Measurements from ENCODE around the gene TET3. TPM values are rescaled to one million over a fixed set of nuclear protein-coding genes. Genes with fewer than 3 reads are reported as not detected.

The TET3 gene
- total and polyA plus RNA-seq, 5 donors, result 1.1 to 3.3 (median 2.6) TPM

- 85% methylated on average over 5 of the region's 5 CpGs for WGBS
- Histone ChIP-seq H3K27me3 (ENCODE audit: control insufficient read depth, insufficient read depth) (no peaks in the 10 kb centered on the region), H3K4me3 (ENCODE audit: low read length) (no peak overlapping the region), H3K9me3 (ENCODE audit: control insufficient read depth, low read length) (no peaks in the 10 kb centered on the region), H3K4me1 (ENCODE audit: control insufficient read depth, insufficient read depth, low read length) (peaks cover 2% of the 10 kb centered on the region), H3K27ac (ENCODE audit: low read length) (no peak overlapping the region)
- ATAC-seq (no peak), DNase-seq (no peak)
- intact Hi-C loops (cut with DNase I), result no loop called here
Observed at GRCh38 chr2:74021407-74021755, 36.7 kb downstream of the TET3 start.

- Histone ChIP-seq H3K27me3 (ENCODE audit: control insufficient read depth, insufficient read depth) (no peaks in the 10 kb centered on the region), H3K4me1 (ENCODE audit: control insufficient read depth, insufficient read depth, low read length) (peaks cover 2% of the 10 kb centered on the region), H3K27ac (ENCODE audit: low read length) (no peak overlapping the region), H3K9me3 (ENCODE audit: control insufficient read depth, low read length) (no peaks in the 10 kb centered on the region), H3K4me3 (ENCODE audit: low read length) (no peak overlapping the region)
- WGBS, result 89% methylated on average over 4 of the region's 4 CpGs
- DNase-seq (no peak), ATAC-seq (no peak)
- intact Hi-C loops (cut with DNase I), result no loop called here
Observed at GRCh38 chr2:74024216-74024615, 39.5 kb downstream of the TET3 start.

- H3K4me3 ChIP-seq (ENCODE audit: low read length), result no peak overlapping the region
- no peak overlapping the region for H3K27ac ChIP-seq (ENCODE audit: low read length)
- no peaks in the 10 kb centered on the region for H3K9me3 ChIP-seq (ENCODE audit: control insufficient read depth, low read length)
- DNase-seq, result peak in 1 of 3 donors; percentile 30
- peaks cover 2% of the 10 kb centered on the region for H3K4me1 ChIP-seq (ENCODE audit: control insufficient read depth, insufficient read depth, low read length)
- no peaks in the 10 kb centered on the region for H3K27me3 ChIP-seq (ENCODE audit: control insufficient read depth, insufficient read depth)
- intact Hi-C loops (cut with DNase I), result no loop called here
- peak in 1 of 2 donors; percentile 40 for ATAC-seq
- WGBS, result 69% methylated on average over 6 of the region's 6 CpGs
Observed at GRCh38 chr2:74025971-74026612, 41.4 kb downstream of the TET3 start.

- no peaks in the 10 kb centered on the region for H3K9me3 ChIP-seq (ENCODE audit: control insufficient read depth, low read length)
- no peak overlapping the region for H3K4me3 ChIP-seq (ENCODE audit: low read length)
- no peak for DNase-seq
- no peaks in the 10 kb centered on the region for H3K27me3 ChIP-seq (ENCODE audit: control insufficient read depth, insufficient read depth)
- 66% methylated on average over 6 of the region's 6 CpGs for WGBS
- ATAC-seq, result no peak
- intact Hi-C loops (cut with DNase I), result no loop called here
- no peaks in the 10 kb centered on the region for H3K4me1 ChIP-seq (ENCODE audit: control insufficient read depth, insufficient read depth, low read length)
- H3K27ac ChIP-seq (ENCODE audit: low read length), result no peak overlapping the region
Observed at GRCh38 chr2:74026687-74027241, 42.1 kb downstream of the TET3 start.

GRCh38 chr2:74027496-74027895 is 42.8 kb downstream of the TET3 start:
- H3K9me3 ChIP-seq (ENCODE audit: control insufficient read depth, low read length), result no peaks in the 10 kb centered on the region
- H3K4me1 ChIP-seq (ENCODE audit: control insufficient read depth, insufficient read depth, low read length), result peaks cover 4% of the 10 kb centered on the region
- intact Hi-C loops (cut with DNase I), result no loop called here

GRCh38 chr2:74028290-74028689 is 43.6 kb downstream of the TET3 start:
- ATAC-seq, result no peak
- Histone ChIP-seq H3K4me1 (ENCODE audit: control insufficient read depth, insufficient read depth, low read length) (peaks cover 5% of the 10 kb centered on the region), H3K9me3 (ENCODE audit: control insufficient read depth, low read length) (no peaks in the 10 kb centered on the region), H3K27ac (ENCODE audit: low read length) (no peak overlapping the region), H3K27me3 (ENCODE audit: control insufficient read depth, insufficient read depth) (no peaks in the 10 kb centered on the region), H3K4me3 (ENCODE audit: low read length) (no peak overlapping the region)
- no peak for DNase-seq
- intact Hi-C loops (cut with DNase I), result no loop called here

More at GRCh38 chr2:74027496-74027895, 42.8 kb downstream of the TET3 start:
- Histone ChIP-seq H3K4me3 (ENCODE audit: low read length) (no peak overlapping the region), H3K27me3 (ENCODE audit: control insufficient read depth, insufficient read depth) (no peaks in the 10 kb centered on the region), H3K27ac (ENCODE audit: low read length) (no peak overlapping the region)
- 98% methylated on average over 1 of the region's 1 CpG for WGBS
- no peak for ATAC-seq
- DNase-seq, result no peak

GRCh38 chr2:74028741-74029140 is 44.0 kb downstream of the TET3 start:
- no peaks in the 10 kb centered on the region for H3K27me3 ChIP-seq (ENCODE audit: control insufficient read depth, insufficient read depth)
- no peak overlapping the region for H3K4me3 ChIP-seq (ENCODE audit: low read length)
- ATAC-seq (no peak), DNase-seq (no peak)
- H3K4me1 ChIP-seq (ENCODE audit: control insufficient read depth, insufficient read depth, low read length), result peaks cover 5% of the 10 kb centered on the region
- no peaks in the 10 kb centered on the region for H3K9me3 ChIP-seq (ENCODE audit: control insufficient read depth, low read length)
- no peak overlapping the region for H3K27ac ChIP-seq (ENCODE audit: low read length)
- intact Hi-C loops (cut with DNase I), result no loop called here

GRCh38 chr2:74029714-74030397 is 45.1 kb downstream of the TET3 start:
- no peak overlapping the region for H3K4me3 ChIP-seq (ENCODE audit: low read length)
- intact Hi-C loops (cut with DNase I), result no loop called here
- no peaks in the 10 kb centered on the region for H3K27me3 ChIP-seq (ENCODE audit: control insufficient read depth, insufficient read depth)
- 66% methylated on average over 2 of the region's 2 CpGs for WGBS
- DNase-seq (no peak), ATAC-seq (no peak)
- no peak overlapping the region for H3K27ac ChIP-seq (ENCODE audit: low read length)
- peaks cover 5% of the 10 kb centered on the region for H3K4me1 ChIP-seq (ENCODE audit: control insufficient read depth, insufficient read depth, low read length)
- no peaks in the 10 kb centered on the region for H3K9me3 ChIP-seq (ENCODE audit: control insufficient read depth, low read length)

GRCh38 chr2:74031221-74031620 is 46.5 kb downstream of the TET3 start:
- intact Hi-C loops (cut with DNase I), result no loop called here
- no peak for ATAC-seq
- Histone ChIP-seq H3K9me3 (ENCODE audit: control insufficient read depth, low read length) (no peaks in the 10 kb centered on the region), H3K27ac (ENCODE audit: low read length) (no peak overlapping the region), H3K27me3 (ENCODE audit: control insufficient read depth, insufficient read depth) (no peaks in the 10 kb centered on the region), H3K4me3 (ENCODE audit: low read length) (no peak overlapping the region), H3K4me1 (ENCODE audit: control insufficient read depth, insufficient read depth, low read length) (peaks cover 5% of the 10 kb centered on the region)
- no peak for DNase-seq
- WGBS, result 70% methylated on average over 8 of the region's 8 CpGs

GRCh38 chr2:74031959-74032287 is 47.2 kb downstream of the TET3 start:
- ATAC-seq (no peak), DNase-seq (no peak)
- Histone ChIP-seq H3K4me1 (ENCODE audit: control insufficient read depth, insufficient read depth, low read length) (peaks cover 5% of the 10 kb centered on the region), H3K9me3 (ENCODE audit: control insufficient read depth, low read length) (no peaks in the 10 kb centered on the region), H3K27me3 (ENCODE audit: control insufficient read depth, insufficient read depth) (no peaks in the 10 kb centered on the region), H3K27ac (ENCODE audit: low read length) (no peak overlapping the region), H3K4me3 (ENCODE audit: low read length) (no peak overlapping the region)
- intact Hi-C loops (cut with DNase I), result no loop called here
- WGBS, result 73% methylated on average over 2 of the region's 2 CpGs

- intact Hi-C loops (cut with DNase I), result no loop called here
- peaks cover 7% of the 10 kb centered on the region for H3K4me1 ChIP-seq (ENCODE audit: control insufficient read depth, insufficient read depth, low read length)
- H3K9me3 ChIP-seq (ENCODE audit: control insufficient read depth, low read length), result no peaks in the 10 kb centered on the region
- no peak overlapping the region for H3K4me3 ChIP-seq (ENCODE audit: low read length)
- H3K27ac ChIP-seq (ENCODE audit: low read length), result no peak overlapping the region
- no peak for DNase-seq
- no peaks in the 10 kb centered on the region for H3K27me3 ChIP-seq (ENCODE audit: control insufficient read depth, insufficient read depth)
- ATAC-seq, result no peak
- WGBS, result 79% methylated on average over 2 of the region's 2 CpGs
Observed at GRCh38 chr2:74033375-74033774, 48.7 kb downstream of the TET3 start.
